Mucosa of descending colon (tissue), 3 donors: ENCODE data around the gene TCERG1L. TPM values are rescaled to one million over a fixed set of nuclear protein-coding genes. Genes with fewer than 3 reads are reported as not detected.

ENCODE experiments used
- ATAC-seq: fragments of 200-7000 bp; cut with Tn5 transposase; one replicate; pipeline ENCODE4 v1.9.1; 2020; ENCODE audit warnings: mild to moderate bottlenecking, moderate library complexity
- DNase-seq, 3 donors: peaks; one replicate each; pipeline ENCODE4 v3.0.0-alpha.2; 2020
- H3K36me3 ChIP-seq: fragments of 200-600 bp; one replicate; pipeline ENCODE4 v1.8.0; 2021; ENCODE audit warnings: low read depth, mild to moderate bottlenecking
- H3K4me1 ChIP-seq: fragments of 200-600 bp; one replicate; pipeline ENCODE4 v1.8.0; 2021; ENCODE audit warnings: low read depth, mild to moderate bottlenecking
- H3K4me3 ChIP-seq: fragments of 200-600 bp; one replicate; pipeline ENCODE4 v1.8.0; 2021; ENCODE audit warnings: mild to moderate bottlenecking
- H3K9me3 ChIP-seq: fragments of 200-600 bp; one replicate; pipeline ENCODE4 v1.8.0; 2021; ENCODE audit warnings: mild to moderate bottlenecking
- intact Hi-C, 2 donors: fragments of 100-400 bp; cut with DNase I in 1 of 2; cut with micrococcal nuclease in 1 of 2; formaldehyde crosslinking; loops; one replicate each; pipeline versions ENCODE4 v1.11.0 to v1.11.1; 2022; cut with DNase I, micrococcal nuclease
- total RNA-seq, 3 donors: library from RNA; stranded (reverse); fragmentation: NEBNext Ultra II Directional in 2 of 3; extraction: Animal tissue kit (Norgen Biotek cat#: 25700) in 2 of 3; gene quantifications; one replicate each; pipeline versions ENCODE4 v1.2.1 to v1.2.4, GENCODE V29; 2021 to 2023
- TF ChIP-seq, protein P1 (sequence below): fragments of 200-600 bp; IDR thresholded peaks from one replicate; pipeline ENCODE4 v1.8.0; 2022; ENCODE audit warnings: antibody characterized with exemption, mild to moderate bottlenecking
- donor health status: DM: no; HTN: no; CAD: no; lungs with moderate emphysema.
- donor health status: DM: no; HTN: no; CAD: no.
- donor health status: DM: no; HTN: yes; CAD: no.

The TCERG1L gene
- total RNA-seq, 3 donors from 2014 or later: not detected

GRCh38 chr10:131246775-131247174, 64.7 kb downstream of the TCERG1L start:
- TF ChIP-seq, protein P1, sequence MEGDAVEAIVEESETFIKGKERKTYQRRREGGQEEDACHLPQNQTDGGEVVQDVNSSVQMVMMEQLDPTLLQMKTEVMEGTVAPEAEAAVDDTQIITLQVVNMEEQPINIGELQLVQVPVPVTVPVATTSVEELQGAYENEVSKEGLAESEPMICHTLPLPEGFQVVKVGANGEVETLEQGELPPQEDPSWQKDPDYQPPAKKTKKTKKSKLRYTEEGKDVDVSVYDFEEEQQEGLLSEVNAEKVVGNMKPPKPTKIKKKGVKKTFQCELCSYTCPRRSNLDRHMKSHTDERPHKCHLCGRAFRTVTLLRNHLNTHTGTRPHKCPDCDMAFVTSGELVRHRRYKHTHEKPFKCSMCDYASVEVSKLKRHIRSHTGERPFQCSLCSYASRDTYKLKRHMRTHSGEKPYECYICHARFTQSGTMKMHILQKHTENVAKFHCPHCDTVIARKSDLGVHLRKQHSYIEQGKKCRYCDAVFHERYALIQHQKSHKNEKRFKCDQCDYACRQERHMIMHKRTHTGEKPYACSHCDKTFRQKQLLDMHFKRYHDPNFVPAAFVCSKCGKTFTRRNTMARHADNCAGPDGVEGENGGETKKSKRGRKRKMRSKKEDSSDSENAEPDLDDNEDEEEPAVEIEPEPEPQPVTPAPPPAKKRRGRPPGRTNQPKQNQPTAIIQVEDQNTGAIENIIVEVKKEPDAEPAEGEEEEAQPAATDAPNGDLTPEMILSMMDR: no peak
- intact Hi-C loops: no loop called here
- no peak for ATAC-seq

DNA sequence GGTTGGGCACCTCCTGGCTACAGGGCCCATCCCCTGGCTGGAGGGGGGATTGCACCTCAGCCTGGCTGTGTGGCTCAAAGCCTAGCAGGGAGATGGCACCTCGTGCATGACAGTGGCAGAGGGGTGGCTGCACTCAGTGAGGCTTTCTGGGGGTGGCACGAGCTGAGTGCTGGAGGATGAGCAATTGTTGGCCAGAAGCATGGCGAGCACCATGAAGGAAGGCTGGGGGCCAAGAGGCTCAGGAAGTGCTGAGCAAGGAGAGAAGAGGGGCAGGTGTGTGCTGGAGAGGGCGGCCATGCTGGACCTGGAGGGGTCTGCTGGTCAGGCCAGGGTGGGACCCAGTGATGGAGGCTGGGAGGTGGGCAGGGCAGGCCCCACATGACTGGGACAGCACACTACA, 65.4 kb downstream of the TCERG1L start:
- Histone ChIP-seq H3K4me3 (no peak overlapping the region), H3K9me3 (no peaks in the 10 kb centered on the region), H3K36me3 (no peaks in the 10 kb centered on the region), H3K4me1 (no peaks in the 10 kb centered on the region)
- TF ChIP-seq, protein P1: no peak
- ATAC-seq (no peak), DNase-seq (no peak)
- intact Hi-C loops: no loop called here

More at GRCh38 chr10:131246775-131247174, 64.7 kb downstream of the TCERG1L start:
- Histone ChIP-seq H3K4me1 (no peaks in the 10 kb centered on the region), H3K4me3 (no peak overlapping the region), H3K36me3 (no peaks in the 10 kb centered on the region), H3K9me3 (no peaks in the 10 kb centered on the region)
- no peak for DNase-seq

- no peaks in the 10 kb centered on the region for H3K9me3 ChIP-seq
- DNase-seq (no peak), ATAC-seq (no peak)
- no peak overlapping the region for H3K4me3 ChIP-seq
- H3K4me1 ChIP-seq: no peaks in the 10 kb centered on the region
- TF ChIP-seq, protein P1: no peak
- intact Hi-C loops: no loop called here
- no peaks in the 10 kb centered on the region for H3K36me3 ChIP-seq
Measured at GRCh38 chr10:131245475-131246059, 66.0 kb downstream of the TCERG1L start.

- TF ChIP-seq, protein P1: no peak
- intact Hi-C loops: no loop called here
- no peaks in the 10 kb centered on the region for H3K36me3 ChIP-seq
- no peaks in the 10 kb centered on the region for H3K4me1 ChIP-seq
- DNase-seq: no peak
- no peaks in the 10 kb centered on the region for H3K9me3 ChIP-seq
- no peak overlapping the region for H3K4me3 ChIP-seq
- ATAC-seq: no peak
Measured at GRCh38 chr10:131244836-131245235, 66.7 kb downstream of the TCERG1L start.

GRCh38 chr10:131243076-131243475, 68.4 kb downstream of the TCERG1L start:
- intact Hi-C loops: no loop called here
- ATAC-seq: no peak
- H3K36me3 ChIP-seq: no peaks in the 10 kb centered on the region
- H3K9me3 ChIP-seq: no peaks in the 10 kb centered on the region
- no peak overlapping the region for H3K4me3 ChIP-seq
- no peak for DNase-seq
- TF ChIP-seq, protein P1: no peak
- no peaks in the 10 kb centered on the region for H3K4me1 ChIP-seq

DNA sequence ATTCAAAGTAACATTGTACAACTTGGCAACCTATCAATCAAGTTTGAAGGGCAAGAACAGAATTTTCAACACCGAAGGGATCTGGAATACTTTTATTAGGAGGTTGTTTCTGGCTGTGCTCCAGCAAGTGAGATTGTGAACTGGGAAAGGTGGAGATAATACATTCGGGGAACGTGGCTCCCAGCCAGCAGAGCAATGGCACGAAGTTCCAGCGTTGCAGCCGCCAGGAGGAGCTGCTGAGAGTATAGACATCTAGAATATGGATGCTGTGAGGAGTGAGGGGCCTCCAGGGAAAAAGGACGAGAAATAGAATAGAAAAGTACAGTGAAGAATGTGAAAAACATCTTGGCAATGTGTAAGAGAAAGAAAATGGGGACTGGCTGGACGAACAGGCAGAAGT, 69.5 kb downstream of the TCERG1L start:
- H3K4me3 ChIP-seq: no peak overlapping the region
- TF ChIP-seq, protein P1: no peak
- H3K9me3 ChIP-seq: no peaks in the 10 kb centered on the region
- intact Hi-C loops: no loop called here
- H3K36me3 ChIP-seq: no peaks in the 10 kb centered on the region
- DNase-seq (peak in 1 of 3 donors; percentile 2), ATAC-seq (no peak)
- no peaks in the 10 kb centered on the region for H3K4me1 ChIP-seq
